Measurements from ENCODE around the gene TASP1. TPM values are rescaled to one million over a fixed set of nuclear protein-coding genes. Genes with fewer than 3 reads are reported as not detected.

Gene TASP1
- total and polyA plus RNA-seq, 7 donors: 4.8 to 13.0 (median 8.3) TPM

DNA sequence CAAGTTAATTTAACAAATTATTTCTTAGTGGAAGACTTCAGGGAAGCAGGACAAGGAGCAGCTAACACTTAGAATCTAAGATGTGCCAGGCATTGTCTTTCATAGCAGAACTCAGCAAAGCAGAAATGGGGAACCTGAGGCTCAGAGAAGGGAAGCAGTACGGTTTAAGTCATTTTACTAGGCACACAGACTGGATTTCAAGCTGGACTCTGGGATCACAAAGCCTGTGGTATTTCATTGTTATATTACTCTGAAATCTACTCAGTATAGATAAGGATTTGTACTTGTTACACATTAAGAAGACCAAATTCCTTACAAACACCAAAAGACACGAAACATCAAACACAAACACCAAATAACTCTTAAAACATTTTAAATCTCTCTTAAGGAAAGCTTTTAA is 218.1 kb downstream of the TASP1 start:
- Histone ChIP-seq H3K27me3 (no peaks in the 10 kb centered on the region), H3K36me3 (no peaks in the 10 kb centered on the region), H3K4me3 (no peak overlapping the region), H3K27ac (no peak overlapping the region), H3K9me3 (no peaks in the 10 kb centered on the region), H3K4me1 (peaks cover 0 to 36% (median 22%) of the 10 kb centered on the region in 4 donors)
- no peak for TF ChIP-seq POLR2A (IDR thresholded peaks at IDR 0.05)
- TF ChIP-seq, protein P1, sequence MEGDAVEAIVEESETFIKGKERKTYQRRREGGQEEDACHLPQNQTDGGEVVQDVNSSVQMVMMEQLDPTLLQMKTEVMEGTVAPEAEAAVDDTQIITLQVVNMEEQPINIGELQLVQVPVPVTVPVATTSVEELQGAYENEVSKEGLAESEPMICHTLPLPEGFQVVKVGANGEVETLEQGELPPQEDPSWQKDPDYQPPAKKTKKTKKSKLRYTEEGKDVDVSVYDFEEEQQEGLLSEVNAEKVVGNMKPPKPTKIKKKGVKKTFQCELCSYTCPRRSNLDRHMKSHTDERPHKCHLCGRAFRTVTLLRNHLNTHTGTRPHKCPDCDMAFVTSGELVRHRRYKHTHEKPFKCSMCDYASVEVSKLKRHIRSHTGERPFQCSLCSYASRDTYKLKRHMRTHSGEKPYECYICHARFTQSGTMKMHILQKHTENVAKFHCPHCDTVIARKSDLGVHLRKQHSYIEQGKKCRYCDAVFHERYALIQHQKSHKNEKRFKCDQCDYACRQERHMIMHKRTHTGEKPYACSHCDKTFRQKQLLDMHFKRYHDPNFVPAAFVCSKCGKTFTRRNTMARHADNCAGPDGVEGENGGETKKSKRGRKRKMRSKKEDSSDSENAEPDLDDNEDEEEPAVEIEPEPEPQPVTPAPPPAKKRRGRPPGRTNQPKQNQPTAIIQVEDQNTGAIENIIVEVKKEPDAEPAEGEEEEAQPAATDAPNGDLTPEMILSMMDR (IDR thresholded peaks at IDR 0.05): no peak
- TF ChIP-seq POLR2AphosphoS5 (IDR thresholded peaks at IDR 0.05): no peak
- TF ChIP-seq EP300 (IDR thresholded peaks at IDR 0.05): no peak
- intact Hi-C loops (cut with DNase I): no loop called here
- 32 to 63% methylated on average over 2 of the region's 2 CpGs for WGBS, 2 donors
- no peak for DNase-seq

DNA sequence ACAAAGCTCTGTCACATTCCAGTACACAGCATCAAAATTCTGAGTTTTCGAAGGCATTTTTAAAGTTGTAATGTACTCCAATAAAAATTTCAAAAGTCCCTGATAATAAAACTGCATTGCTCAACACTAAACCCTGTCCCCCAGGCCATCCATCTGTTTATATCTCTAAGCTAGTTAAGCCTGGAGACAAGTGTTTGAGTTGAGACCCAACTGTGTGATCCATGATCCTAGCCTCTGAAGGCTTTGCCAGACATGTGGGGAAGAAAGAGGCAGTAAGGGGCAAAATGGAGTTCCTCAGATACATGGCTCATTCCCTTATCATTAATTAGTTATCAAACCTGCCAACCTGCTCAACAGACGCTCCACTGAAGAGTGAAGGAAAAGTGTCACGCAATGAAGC is 219.3 kb downstream of the TASP1 start:
- H3K27ac ChIP-seq: no peak overlapping the region
- H3K4me1 ChIP-seq: peaks cover 0 to 31% (median 19%) of the 10 kb centered on the region in 4 donors
- 95 to 97% methylated on average over 3 of the region's 3 CpGs for WGBS, 2 donors
- H3K36me3 ChIP-seq: no peaks in the 10 kb centered on the region
- no peak overlapping the region for H3K4me3 ChIP-seq
- intact Hi-C loops (cut with DNase I): loop anchor here (5.0 kb wide), 1 partner anchor 97 kb away; no protein-coding TSS in a partner anchor
- H3K9me3 ChIP-seq: no peaks in the 10 kb centered on the region
- H3K27me3 ChIP-seq: no peaks in the 10 kb centered on the region
- TF ChIP-seq, protein P1 (IDR thresholded peaks at IDR 0.05): no peak
- TF ChIP-seq EP300 (IDR thresholded peaks at IDR 0.05): no peak
- TF ChIP-seq POLR2A (IDR thresholded peaks at IDR 0.05): no peak
- no peak for TF ChIP-seq POLR2AphosphoS5 (IDR thresholded peaks at IDR 0.05)
- no peak for DNase-seq

- TF ChIP-seq POLR2A (IDR thresholded peaks at IDR 0.05) (no peak), POLR2AphosphoS5 (IDR thresholded peaks at IDR 0.05) (no peak), EP300 (IDR thresholded peaks at IDR 0.05) (no peak)
- TF ChIP-seq, protein P1 (IDR thresholded peaks at IDR 0.05): no peak
- Histone ChIP-seq H3K36me3 (no peaks in the 10 kb centered on the region), H3K9me3 (no peaks in the 10 kb centered on the region), H3K27me3 (no peaks in the 10 kb centered on the region), H3K4me3 (no peak overlapping the region), H3K4me1 (peaks cover 0 to 28% (median 18%) of the 10 kb centered on the region in 4 donors), H3K27ac (peak overlapping the region in 2 of 4 donors; percentile 59 to 64)
- no peak for DNase-seq
- intact Hi-C loops (cut with DNase I): loop anchor here (5.0 kb wide), 1 partner anchor 96 kb away; no protein-coding TSS in a partner anchor
Measured at GRCh38 chr20:13418263-13419229, 220.2 kb downstream of the TASP1 start.

- H3K27ac ChIP-seq: peak overlapping the region in 3 of 4 donors; percentile 24 to 64 (median 59)
- H3K4me3 ChIP-seq: no peak overlapping the region
- WGBS, 2 donors: 83 to 91% methylated on average over 3 of the region's 3 CpGs
- TF ChIP-seq POLR2AphosphoS5 (IDR thresholded peaks at IDR 0.05): peak; percentile 32 to 80 (median 65)
- TF ChIP-seq POLR2A (IDR thresholded peaks at IDR 0.05): no peak
- TF ChIP-seq EP300 (IDR thresholded peaks at IDR 0.05): peak in 3 of 4 donors; percentile 36 to 56 (median 47)
- TF ChIP-seq, protein P1 (IDR thresholded peaks at IDR 0.05): no peak
- no peaks in the 10 kb centered on the region for H3K9me3 ChIP-seq
- no peaks in the 10 kb centered on the region for H3K27me3 ChIP-seq
- no peak for DNase-seq
- H3K36me3 ChIP-seq: no peaks in the 10 kb centered on the region
- H3K4me1 ChIP-seq: peaks cover 0 to 49% (median 33%) of the 10 kb centered on the region in 4 donors
- intact Hi-C loops (cut with DNase I): loop anchor here (5.0 kb wide), 1 partner anchor 94 kb away; no protein-coding TSS in a partner anchor
Measured at GRCh38 chr20:13416531-13416930, 222.2 kb downstream of the TASP1 start.
